Natural killer cell (primary cell): ENCODE data around the gene STK33. TPM values are rescaled to one million over a fixed set of nuclear protein-coding genes. Genes with fewer than 3 reads are reported as not detected.
A peak's percentile ranks its signal among the peaks of the same experiment; 100 is the strongest.

Source experiments
- ATAC-seq, 3 donors: fragments of 150-1000 bp in 2 of 3; fragments of 200-7000 bp in 1 of 3; cut with Tn5 transposase; 1 replicate in 1 of 3; 2 replicates in 2 of 3; pipeline ENCODE4 v1.10.0; 2021; ENCODE audit warnings: mild to moderate bottlenecking in 2 of 3, moderate library complexity in 2 of 3
- DNase-seq, 2 donors: peaks; one replicate each; pipeline versions ENCODE4 v3.0.0 to v3.0.0-alpha.2; 2013 to 2021; ENCODE audit warnings: mixed read lengths in 1 of 2
- H3K27ac ChIP-seq: one replicate; pipeline ENCODE4 v1.5.1; 2013; ENCODE audit warnings: mild to moderate bottlenecking, low read length
- H3K27me3 ChIP-seq: one replicate; pipeline ENCODE4 v1.6.1; 2013; ENCODE audit warnings: low read length; ENCODE audit not compliant: control insufficient read depth, insufficient read depth
- H3K36me3 ChIP-seq: one replicate; pipeline ENCODE4 v1.6.1; 2013; ENCODE audit warnings: low read length; ENCODE audit not compliant: control insufficient read depth, insufficient read depth
- H3K4me1 ChIP-seq: one replicate; pipeline ENCODE4 v1.6.1; 2013; ENCODE audit warnings: low read length; ENCODE audit not compliant: control insufficient read depth, insufficient read depth
- H3K4me3 ChIP-seq: one replicate; pipeline ENCODE4 v1.5.1; 2013; ENCODE audit warnings: low read length
- H3K9me3 ChIP-seq: one replicate; pipeline ENCODE4 v1.6.1; 2013; ENCODE audit warnings: low read length; ENCODE audit not compliant: control insufficient read depth, insufficient read depth
- H3K27ac Mint-ChIP-seq, 2 donors: one replicate each; pipeline ENCODE4 v1.8.0; 2022; ENCODE audit warnings: mild to moderate bottlenecking in 2 of 2, mixed read lengths in 2 of 2, moderate library complexity in 1 of 2
- H3K27me3 Mint-ChIP-seq, 2 donors: one replicate each; pipeline ENCODE4 v1.8.0; 2022; ENCODE audit warnings: low read depth in 2 of 2, mixed read lengths in 2 of 2
- H3K36me3 Mint-ChIP-seq: one replicate; pipeline ENCODE4 v1.8.0; 2022; ENCODE audit warnings: mixed read lengths
- H3K4me1 Mint-ChIP-seq, 2 donors: one replicate each; pipeline ENCODE4 v1.8.0; 2022; ENCODE audit warnings: mixed read lengths in 2 of 2
- H3K4me3 Mint-ChIP-seq: one replicate; pipeline ENCODE4 v1.8.0; 2022; ENCODE audit warnings: mild to moderate bottlenecking, moderate library complexity, mixed read lengths
- H3K9me3 Mint-ChIP-seq, 2 donors: one replicate each; pipeline ENCODE4 v1.8.0; 2022; ENCODE audit warnings: mixed read lengths in 2 of 2
- CTCF ChIP-seq: fragments of 200-600 bp; IDR thresholded peaks from one replicate; pipeline ENCODE4 v1.8.0; 2022; ENCODE audit warnings: antibody characterized with exemption
- WGBS: methylation state at CpG from one replicate; pipeline ENCODE4 v1.1.7; 2013; ENCODE audit warnings: missing lambda C conversion rate; ENCODE audit not compliant: insufficient coverage; 5-methylcytosine and 5-hydroxymethylcytosine counted together
- intact Hi-C: fragments of 100-400 bp; cut with micrococcal nuclease; formaldehyde crosslinking; loops from one replicate; pipeline ENCODE4 v1.14.2; 2022
- total RNA-seq, 4 donors: library from RNA; stranded (reverse); fragments of 120-200 nt in 1 of 4; gene quantifications; one replicate each; pipeline versions ENCODE4 v1.2.3 to v1.2.4, GENCODE V29; 2013 to 2022

Gene STK33
- total RNA-seq, 3 donors from 2014 or later (not counting 1 experiment from before 2014, with no cell fraction given): 0.24 TPM; not detected in 2

DNA sequence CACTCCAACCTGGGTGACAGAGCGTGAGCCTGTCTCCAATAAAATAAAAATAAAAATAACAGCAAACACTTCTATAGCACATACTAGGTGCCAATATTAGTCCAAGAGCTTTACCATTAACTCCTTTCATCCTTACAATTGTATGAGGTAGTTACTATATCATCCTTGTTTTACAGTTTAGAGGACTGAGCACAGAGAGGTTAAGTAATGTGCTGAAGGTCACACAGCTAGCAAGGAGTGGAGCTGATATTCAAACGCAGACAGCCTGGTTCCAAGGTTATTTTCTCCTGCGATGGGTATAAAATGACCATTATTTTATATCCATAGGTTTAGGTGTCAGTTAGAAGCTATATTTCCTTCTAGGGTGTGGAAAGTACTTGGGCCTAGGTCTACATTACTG, 249.7 kb downstream of the STK33 start:
- Mint-ChIP-seq H3K36me3 (no peaks in the 10 kb centered on the region), H3K4me3 (no peak overlapping the region), H3K27ac (no peak overlapping the region), H3K9me3 (no peaks in the 10 kb centered on the region), H3K4me1 (no peaks in the 10 kb centered on the region), H3K27me3 (no peaks in the 10 kb centered on the region)
- Histone ChIP-seq H3K4me1 (peaks cover 12% of the 10 kb centered on the region), H3K9me3 (no peaks in the 10 kb centered on the region), H3K4me3 (no peak overlapping the region), H3K27me3 (no peaks in the 10 kb centered on the region), H3K27ac (no peak overlapping the region), H3K36me3 (no peaks in the 10 kb centered on the region)
- no peak for TF ChIP-seq CTCF
- 39% methylated on average over 2 of the region's 3 CpGs for WGBS
- ATAC-seq (no peak), DNase-seq (no peak)
- intact Hi-C loops: no loop called here

GRCh38 chr11:8342821-8343681, 251.0 kb downstream of the STK33 start:
- peak in 1 of 2 donors; percentile 12 for DNase-seq
- Mint-ChIP-seq H3K36me3 (no peaks in the 10 kb centered on the region), H3K27me3 (no peaks in the 10 kb centered on the region), H3K9me3 (no peaks in the 10 kb centered on the region), H3K27ac (no peak overlapping the region), H3K4me1 (peaks cover 0 to under 1% of the 10 kb centered on the region in 2 donors), H3K4me3 (no peak overlapping the region)
- no peak overlapping the region for H3K4me3 ChIP-seq
- H3K9me3 ChIP-seq: no peaks in the 10 kb centered on the region
- intact Hi-C loops: no loop called here
- no peaks in the 10 kb centered on the region for H3K36me3 ChIP-seq
- no peak overlapping the region for H3K27ac ChIP-seq
- no peak for TF ChIP-seq CTCF
- H3K4me1 ChIP-seq: peaks cover 12% of the 10 kb centered on the region
- 47% methylated on average over 18 of the region's 18 CpGs for WGBS
- H3K27me3 ChIP-seq: no peaks in the 10 kb centered on the region
- ATAC-seq: peak; percentile 12 to 52 (median 39)

DNA sequence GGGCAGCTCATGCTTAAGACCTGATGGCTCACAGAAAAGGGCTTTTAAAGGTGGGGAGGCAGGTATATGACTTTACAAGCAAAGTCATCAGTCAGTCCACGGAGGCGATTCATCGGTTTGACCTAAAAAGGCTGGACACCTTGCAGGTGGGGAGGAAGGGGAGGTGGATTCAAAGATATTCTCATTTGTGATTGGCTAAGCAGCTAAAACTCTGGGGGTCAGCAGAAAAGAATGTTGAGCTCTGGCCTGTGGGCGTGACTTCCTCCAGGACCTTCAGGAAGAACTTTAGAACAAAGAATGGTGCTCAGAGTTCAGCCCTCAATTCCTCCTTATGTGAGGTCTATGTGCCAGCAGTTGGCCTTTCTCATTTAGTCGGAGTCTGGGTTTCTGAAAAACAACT, 252.0 kb downstream of the STK33 start:
- DNase-seq: no peak
- H3K27ac ChIP-seq: no peak overlapping the region
- TF ChIP-seq CTCF: no peak
- H3K4me3 ChIP-seq: no peak overlapping the region
- Mint-ChIP-seq H3K36me3 (no peaks in the 10 kb centered on the region), H3K9me3 (no peaks in the 10 kb centered on the region), H3K27me3 (no peaks in the 10 kb centered on the region), H3K4me3 (no peak overlapping the region), H3K4me1 (peaks cover 0 to 8% of the 10 kb centered on the region in 2 donors), H3K27ac (no peak overlapping the region)
- H3K4me1 ChIP-seq: peaks cover 12% of the 10 kb centered on the region
- ATAC-seq: no peak
- intact Hi-C loops: no loop called here
- no peaks in the 10 kb centered on the region for H3K36me3 ChIP-seq
- H3K9me3 ChIP-seq: no peaks in the 10 kb centered on the region
- 85% methylated on average over 5 of the region's 5 CpGs for WGBS
- no peaks in the 10 kb centered on the region for H3K27me3 ChIP-seq

Other genes starting within 250 kb of the STK33 start
- gene TRIM66, start 88.4 kb upstream of the STK33 start, total RNA-seq: 10 to 100 TPM; 13.7 to 24.4 (median 14.3) TPM
- gene RPL27A, start 88.6 kb upstream of the STK33 start, total RNA-seq: 1,000 to 10,000 TPM in 1 of 3 donors, 100 to 1,000 TPM in 2; 672 to 1,208 (median 807) TPM